Aorta (tissue), 5 donors: ENCODE measurements around the gene SEPTIN10. TPM values are rescaled to one million over a fixed set of nuclear protein-coding genes. Genes with fewer than 3 reads are reported as not detected.

Experiments
- ATAC-seq: fragments of 200-7000 bp; cut with Tn5 transposase; one replicate; pipeline ENCODE4 v1.9.1; 2022; ENCODE audit warnings: moderate library complexity; ENCODE audit not compliant: low FRiP score
- DNase-seq, 2 donors: peaks; one replicate each; pipeline ENCODE4 v3.0.0-alpha.2; 2020
- H3K27ac ChIP-seq, 2 donors: one replicate each; pipeline ENCODE4 v1.5.1; 2013; ENCODE audit warnings: low read length in 2 of 2, mild to moderate bottlenecking in 2 of 2, moderate library complexity in 2 of 2, control low read depth in 1 of 2, inconsistent platforms in 1 of 2, low read depth in 1 of 2
- H3K27me3 ChIP-seq, 2 donors: one replicate each; pipeline ENCODE4 v1.6.1; 2013; ENCODE audit warnings: control low read depth in 1 of 2, low read length in 1 of 2, mild to moderate bottlenecking in 1 of 2, moderate library complexity in 1 of 2; ENCODE audit not compliant: insufficient read depth in 2 of 2, control insufficient read depth in 1 of 2
- H3K36me3 ChIP-seq, 2 donors: one replicate each; pipeline ENCODE4 v1.6.1; 2013; ENCODE audit warnings: control low read depth in 1 of 2, low read length in 1 of 2, mild to moderate bottlenecking in 1 of 2; ENCODE audit not compliant: insufficient read depth in 2 of 2, control insufficient read depth in 1 of 2
- H3K4me1 ChIP-seq, 2 donors: one replicate each; pipeline ENCODE4 v1.6.1; 2013; ENCODE audit warnings: low read length in 2 of 2, control low read depth in 1 of 2, mild to moderate bottlenecking in 1 of 2, moderate library complexity in 1 of 2; ENCODE audit not compliant: insufficient read depth in 2 of 2, control insufficient read depth in 1 of 2
- H3K4me3 ChIP-seq, 2 donors: one replicate each; pipeline ENCODE4 v1.5.1; 2013; ENCODE audit warnings: low read length in 2 of 2, control low read depth in 1 of 2, mild to moderate bottlenecking in 1 of 2
- H3K9me3 ChIP-seq: one replicate; pipeline ENCODE4 v1.6.1; 2013; ENCODE audit warnings: mild to moderate bottlenecking, low read length; ENCODE audit not compliant: control insufficient read depth
- WGBS, 2 donors: extraction: QIAGEN DNeasy Blood & Tissue Kit; methylation state at CpG; one replicate each; pipeline ENCODE4 v1.1.7; 2013; 5-methylcytosine and 5-hydroxymethylcytosine counted together
- intact Hi-C, 2 donors: fragments of 100-400 bp; cut with DNase I; formaldehyde crosslinking; loops; one replicate each; pipeline versions ENCODE4 v1.14.2 to v1.15.0; 2022
- polyA plus RNA-seq, 2 donors: library from polyadenylated mRNA; stranded (reverse); fragments of 200-250 nt; gene quantifications; one replicate each; pipeline ENCODE4 v1.2.3, GENCODE V29; 2013
- total RNA-seq, 2 donors: library from RNA; stranded (reverse); fragmentation: NEBNext Ultra II Directional; extraction: Animal tissue kit (Norgen Biotek cat#: 25700); gene quantifications; one replicate each; pipeline ENCODE4 v1.2.1, GENCODE V29; 2021
- donor health status: healthy with polysubstance abuse.
- donor health status: Bipolar disorder and iron deficiency.
- donor health status: DM: no; HTN: no; CAD: no.
- donor health status: DM: no; HTN: no; CAD: no.
- donor health status: DM: yes; HTN: yes; CAD: no.

The SEPTIN10 gene
- total and polyA plus RNA-seq, 4 donors: 80.3 to 132 (median 107) TPM

DNA sequence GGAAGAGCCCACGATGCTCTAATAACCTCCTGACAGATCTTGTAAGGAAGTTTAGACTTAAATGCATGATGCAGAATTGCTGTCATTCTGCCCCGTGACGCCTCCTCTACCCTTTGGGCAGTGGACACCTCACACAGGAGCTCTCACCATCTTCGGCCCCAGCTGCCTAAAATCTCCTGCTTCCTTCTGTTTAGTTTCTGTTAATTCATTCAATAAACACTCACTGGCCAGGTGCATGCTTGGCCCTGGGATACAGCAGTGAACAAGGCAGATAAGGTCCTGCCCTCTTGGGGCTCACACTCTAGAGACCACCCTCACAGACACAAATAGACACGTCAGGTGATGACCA is 81.1 kb downstream of the SEPTIN10 start:
- DNase-seq (no peak), ATAC-seq (no peak)
- Histone ChIP-seq H3K36me3 (no peaks in the 10 kb centered on the region), H3K27me3 (no peaks in the 10 kb centered on the region), H3K4me3 (no peak overlapping the region), H3K9me3 (no peaks in the 10 kb centered on the region), H3K27ac (no peak overlapping the region), H3K4me1 (no peaks in the 10 kb centered on the region)
- intact Hi-C loops: no loop called here
- WGBS, 2 donors: 95% methylated on average over 5 of the region's 5 CpGs

DNA sequence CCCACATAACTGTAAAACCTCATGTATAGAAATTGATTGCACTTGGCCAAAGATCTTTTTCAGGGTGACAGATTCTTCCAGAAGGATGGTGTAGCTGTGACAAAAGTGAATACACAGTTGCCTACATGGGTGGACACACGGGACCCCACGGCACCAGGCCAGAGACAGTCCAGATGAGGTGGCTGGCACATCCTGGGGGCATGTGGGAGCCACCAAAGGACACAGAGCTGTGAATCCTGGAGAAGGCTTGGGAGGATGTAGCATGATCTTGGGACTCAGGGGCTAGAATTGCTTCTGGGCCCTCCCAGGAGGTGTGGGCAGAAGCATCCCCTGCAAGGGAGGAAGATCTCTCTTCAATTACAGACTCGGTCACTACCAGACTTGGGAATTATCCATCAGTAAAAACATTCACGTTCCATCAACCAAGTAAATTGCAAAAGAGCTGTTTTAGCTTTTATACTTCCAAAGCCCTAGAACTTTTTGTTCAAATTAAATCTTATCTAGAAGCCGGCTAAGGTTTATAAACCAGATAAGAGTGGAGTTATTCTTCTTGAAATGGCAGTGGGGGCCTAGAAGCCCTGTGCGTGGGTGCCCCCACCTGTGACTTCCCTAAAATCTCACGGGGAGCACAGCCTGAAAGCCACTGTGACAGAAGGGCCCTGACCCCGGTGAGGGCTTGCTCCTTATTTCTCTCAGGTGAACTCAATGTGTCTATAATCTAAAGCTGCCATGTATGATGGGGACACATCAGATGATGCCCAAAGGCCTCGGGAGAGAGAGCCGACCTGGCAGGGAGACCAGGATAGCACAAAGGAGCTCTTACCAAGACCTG is 81.7 kb downstream of the SEPTIN10 start:
- Histone ChIP-seq H3K27me3 (no peaks in the 10 kb centered on the region), H3K4me1 (no peaks in the 10 kb centered on the region), H3K4me3 (no peak overlapping the region), H3K9me3 (no peaks in the 10 kb centered on the region), H3K36me3 (no peaks in the 10 kb centered on the region), H3K27ac (no peak overlapping the region)
- no peak for DNase-seq
- 85 to 90% methylated on average over 10 of the region's 10 CpGs for WGBS, 2 donors
- intact Hi-C loops: no loop called here
- ATAC-seq: no peak

DNA sequence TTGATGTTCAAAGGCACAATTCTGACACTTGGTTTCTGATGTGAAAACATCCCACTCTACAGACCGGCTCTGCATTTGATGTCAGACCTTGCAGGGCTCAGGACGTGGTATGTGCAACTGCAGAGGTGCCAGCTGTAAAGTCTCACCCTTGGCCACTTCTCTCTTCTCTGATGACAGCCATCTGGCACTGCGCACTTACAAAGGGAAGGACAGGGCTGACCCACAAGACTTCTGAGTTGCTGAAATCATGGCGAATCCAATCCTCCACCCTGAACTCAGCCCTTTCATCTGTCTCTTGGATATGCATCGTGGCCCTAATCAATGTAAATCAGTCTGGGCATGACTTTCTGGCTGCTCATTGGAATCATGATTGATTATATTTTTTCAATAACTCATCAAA is 82.5 kb downstream of the SEPTIN10 start:
- Histone ChIP-seq H3K27me3 (no peaks in the 10 kb centered on the region), H3K4me3 (no peak overlapping the region), H3K9me3 (no peaks in the 10 kb centered on the region), H3K4me1 (no peaks in the 10 kb centered on the region), H3K36me3 (no peaks in the 10 kb centered on the region), H3K27ac (no peak overlapping the region)
- intact Hi-C loops: no loop called here
- DNase-seq (no peak), ATAC-seq (no peak)
- WGBS, 2 donors: 85 to 92% methylated on average over 5 of the region's 5 CpGs

DNA sequence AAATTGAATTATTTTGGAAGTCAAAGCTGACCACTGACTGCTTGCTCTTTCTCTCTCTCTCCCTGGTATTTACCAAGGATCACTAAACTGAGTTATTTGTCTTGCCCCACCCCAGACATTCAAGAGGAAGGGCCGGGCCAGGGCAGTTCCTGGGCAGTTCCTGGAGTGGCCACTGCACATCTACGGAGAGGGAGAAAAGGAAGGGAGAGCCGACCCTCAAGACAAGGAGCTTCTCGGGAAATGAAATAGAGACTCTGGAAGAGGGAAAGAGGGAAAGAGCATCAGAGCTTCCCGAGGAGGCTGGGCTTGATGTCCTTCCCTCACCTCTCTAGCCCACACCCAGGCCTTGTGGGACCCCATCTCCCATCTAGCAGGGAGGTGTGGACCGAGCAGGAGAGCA is 83.1 kb downstream of the SEPTIN10 start:
- no peaks in the 10 kb centered on the region for H3K4me1 ChIP-seq
- H3K4me3 ChIP-seq: no peak overlapping the region
- DNase-seq (no peak), ATAC-seq (no peak)
- H3K9me3 ChIP-seq: no peaks in the 10 kb centered on the region
- H3K27ac ChIP-seq: no peak overlapping the region
- intact Hi-C loops: no loop called here
- H3K27me3 ChIP-seq: no peaks in the 10 kb centered on the region
- WGBS, 2 donors: 82 to 85% methylated on average over 6 of the region's 6 CpGs
- H3K36me3 ChIP-seq: no peaks in the 10 kb centered on the region

DNA sequence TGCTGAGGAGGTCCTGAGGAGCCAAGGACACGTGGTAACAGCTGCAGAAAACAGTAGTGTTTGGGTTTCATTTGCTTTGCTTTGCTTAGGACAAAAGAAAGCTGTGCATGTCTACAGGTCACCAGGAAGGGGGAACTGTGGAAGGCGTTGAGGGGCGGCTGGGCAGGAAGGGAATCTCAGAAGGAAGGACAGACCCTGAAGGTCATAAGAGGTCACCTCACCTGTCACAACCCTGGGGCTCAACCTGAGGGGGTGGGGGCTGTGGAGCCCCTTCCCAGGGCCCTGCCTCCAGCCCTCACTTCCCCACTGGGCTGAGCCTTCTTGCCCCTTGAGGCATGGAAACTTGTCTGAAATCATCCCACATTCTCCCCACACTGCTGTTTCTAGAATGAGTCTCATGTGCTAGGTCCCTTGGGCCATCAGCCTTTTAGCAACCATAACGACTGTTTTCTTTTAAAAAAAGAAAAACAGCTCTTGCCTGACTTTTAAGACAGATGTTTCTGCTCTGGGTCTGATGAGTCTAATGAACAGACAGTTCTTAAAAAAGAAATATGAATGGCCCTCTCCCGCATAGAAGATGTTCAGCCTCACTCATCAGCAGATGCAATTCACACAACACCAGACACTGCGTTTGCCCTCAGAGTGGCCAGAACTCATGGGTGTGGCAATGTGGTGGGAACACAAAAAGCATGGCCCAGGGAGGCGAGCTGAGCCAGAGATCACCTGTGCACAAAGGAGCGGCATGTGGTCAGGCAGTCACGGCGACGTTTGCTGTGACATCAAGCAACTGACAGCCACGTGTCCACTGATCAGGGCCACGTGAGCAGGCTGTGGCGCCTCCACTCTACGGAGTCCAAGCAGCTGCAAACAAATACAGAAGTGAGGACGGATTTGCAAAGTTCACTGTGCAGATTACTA is 84.0 kb downstream of the SEPTIN10 start:
- no peak for DNase-seq
- Histone ChIP-seq H3K9me3 (no peaks in the 10 kb centered on the region), H3K36me3 (no peaks in the 10 kb centered on the region), H3K4me1 (no peaks in the 10 kb centered on the region), H3K4me3 (no peak overlapping the region), H3K27me3 (no peaks in the 10 kb centered on the region), H3K27ac (no peak overlapping the region)
- no peak for ATAC-seq
- intact Hi-C loops: no loop called here
- 93% methylated on average over 16 of the region's 16 CpGs for WGBS, 2 donors

DNA sequence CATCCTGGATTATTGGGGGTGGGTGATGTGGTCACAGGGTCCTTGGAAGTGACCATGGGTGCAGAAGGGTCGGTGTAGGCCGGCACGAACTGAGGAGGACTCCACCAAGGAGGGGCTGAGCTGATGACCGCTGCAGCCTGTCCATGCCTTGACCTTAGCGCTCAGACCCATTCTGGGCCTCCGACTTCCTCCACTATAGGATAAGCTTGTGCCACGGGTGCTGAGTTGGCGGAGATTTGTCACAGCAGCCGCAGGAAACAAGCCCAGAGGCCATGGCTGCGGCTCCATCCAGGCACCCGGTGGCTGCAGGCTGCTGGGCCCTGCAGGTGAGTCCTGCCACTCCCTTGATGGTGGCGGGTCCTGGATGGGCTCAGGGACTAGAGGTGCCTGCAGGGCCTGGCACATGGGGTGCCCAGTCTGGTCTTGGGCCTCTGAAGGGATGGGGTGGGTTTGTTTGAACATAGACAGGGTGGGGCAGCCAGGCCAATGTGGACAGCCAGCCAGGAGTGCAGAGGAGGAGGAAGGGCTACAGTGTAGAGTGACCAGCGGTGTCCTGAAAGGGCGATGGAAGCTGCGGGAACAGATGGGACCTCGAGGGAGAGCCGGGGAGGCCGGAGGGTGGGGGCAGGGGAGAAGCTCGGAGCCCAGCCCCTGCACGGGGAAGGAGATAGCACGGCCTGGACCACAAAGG is 84.8 kb downstream of the SEPTIN10 start:
- Histone ChIP-seq H3K27me3 (no peaks in the 10 kb centered on the region), H3K4me1 (no peaks in the 10 kb centered on the region), H3K36me3 (no peaks in the 10 kb centered on the region), H3K4me3 (no peak overlapping the region), H3K9me3 (no peaks in the 10 kb centered on the region), H3K27ac (no peak overlapping the region)
- DNase-seq (no peak), ATAC-seq (no peak)
- intact Hi-C loops: no loop called here
- whole genome bisulfite sequencing, 2 donors: 92 to 96% methylated on average over 21 of the region's 21 CpGs

DNA sequence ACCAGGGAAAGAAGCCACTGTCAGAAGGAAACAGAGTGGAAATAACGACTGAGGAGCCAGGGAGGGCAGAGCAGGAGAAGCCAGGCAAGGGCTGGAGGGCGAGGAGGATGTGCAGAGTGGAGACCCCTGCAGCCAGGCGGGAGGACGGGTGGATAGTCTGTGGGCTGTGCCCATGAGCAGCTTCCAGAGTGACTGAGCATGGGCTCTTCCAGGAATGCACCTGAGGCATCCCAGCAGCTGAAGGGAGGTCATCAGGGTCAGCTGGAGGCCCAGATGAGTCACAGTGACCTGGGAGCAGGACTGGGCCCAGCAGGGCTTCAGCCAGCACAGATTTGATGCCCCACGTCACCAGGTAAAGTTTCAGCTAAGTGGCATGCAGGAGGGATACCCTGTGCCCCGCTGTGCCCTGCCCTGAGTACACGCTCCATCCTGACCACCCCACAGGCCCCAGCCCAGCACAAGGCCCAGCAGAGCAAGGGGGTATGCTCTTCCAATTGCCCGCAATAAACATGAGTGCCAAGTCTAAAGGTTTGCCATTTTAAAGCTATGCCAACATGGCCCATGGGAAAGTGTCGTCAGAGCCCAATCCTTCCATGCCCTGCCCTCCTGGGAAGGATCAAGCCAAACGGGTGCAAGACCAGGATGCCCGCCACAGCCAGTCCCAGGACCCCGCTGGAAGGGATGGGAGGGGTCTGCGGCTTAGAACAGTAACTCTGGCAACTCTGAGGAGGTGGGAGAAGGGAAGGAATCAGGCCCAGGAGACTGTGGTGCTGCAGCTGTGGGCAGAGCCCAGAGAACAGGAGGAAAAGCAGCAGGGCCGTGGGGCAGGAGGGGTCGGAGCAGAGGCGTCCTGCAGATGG is 85.7 kb downstream of the SEPTIN10 start:
- DNase-seq: no peak
- intact Hi-C loops: no loop called here
- Histone ChIP-seq H3K4me3 (no peak overlapping the region), H3K36me3 (no peaks in the 10 kb centered on the region), H3K27me3 (no peaks in the 10 kb centered on the region), H3K9me3 (no peaks in the 10 kb centered on the region), H3K4me1 (no peaks in the 10 kb centered on the region), H3K27ac (no peak overlapping the region)
- 92 to 94% methylated on average over 16 of the region's 16 CpGs for WGBS, 2 donors
- ATAC-seq: no peak

DNA sequence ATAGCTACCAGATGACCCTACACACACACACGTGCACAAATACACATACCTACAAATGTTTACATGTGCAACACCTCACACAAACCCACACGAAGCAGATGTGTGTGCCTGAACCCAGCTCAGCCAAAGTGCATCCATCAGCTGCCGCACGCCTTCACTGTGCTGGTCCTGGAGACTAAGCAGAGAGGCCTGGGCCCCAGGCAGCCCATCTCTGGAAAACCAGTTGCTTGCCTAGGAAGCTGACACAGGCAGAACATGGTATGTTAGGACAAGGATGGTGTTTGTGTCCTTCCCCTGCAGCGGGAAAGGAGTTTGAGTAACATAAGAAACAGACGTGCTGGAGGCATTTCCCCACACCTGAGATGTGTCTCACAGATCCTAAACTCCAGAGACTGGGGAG is 86.7 kb downstream of the SEPTIN10 start:
- no peaks in the 10 kb centered on the region for H3K4me1 ChIP-seq
- no peaks in the 10 kb centered on the region for H3K27me3 ChIP-seq
- no peak overlapping the region for H3K27ac ChIP-seq
- H3K4me3 ChIP-seq: no peak overlapping the region
- 95 to 98% methylated on average over 6 of the region's 6 CpGs for WGBS, 2 donors
- DNase-seq: no peak
- H3K36me3 ChIP-seq: no peaks in the 10 kb centered on the region
- no peaks in the 10 kb centered on the region for H3K9me3 ChIP-seq
- intact Hi-C loops: no loop called here
- ATAC-seq: no peak
